OCI-LY3 (cell line): ENCODE measurements around the gene RPS6KA2.

Experiments used
- H2AFZ ChIP-seq: fragments of 200-600, 300-600 bp; shearing (Covaris generic); 2 replicates; pipeline ENCODE4 v1.6.0; 2014; ENCODE audit warnings: antibody characterized with exemption, low read depth, low read length
- H3K27ac ChIP-seq: fragments of 200-600, 300-600 bp; sonication (generic); 2 replicates; pipeline ENCODE4 v1.5.1; 2014; ENCODE audit warnings: mild to moderate bottlenecking, low read length, moderate library complexity, mixed read lengths
- H3K27me3 ChIP-seq: fragments of 200-600, 300-600 bp; sonication (generic); 2 replicates; pipeline ENCODE4 v1.6.1; 2014; ENCODE audit warnings: low read depth, low read length, mixed read lengths
- H3K36me3 ChIP-seq: fragments of 200-600, 300-600 bp; sonication (generic); replicated peaks from 2 replicates; pipeline ENCODE3; 2014; ENCODE audit warnings: low read depth, low read length, mixed read lengths
- H3K4me1 ChIP-seq: fragments of 300-600, 200-600 bp; sonication (generic); 2 replicates; pipeline ENCODE4 v1.6.1; 2014; ENCODE audit warnings: low read length, mixed read lengths
- H3K4me2 ChIP-seq: fragments of 200-600, 300-600 bp; sonication (generic); 2 replicates; pipeline ENCODE4 v1.6.1; 2014; ENCODE audit warnings: low read length, mixed read lengths
- H3K4me3 ChIP-seq: fragments of 300-600, 200-600 bp; sonication (generic); 2 replicates; pipeline ENCODE4 v1.5.1; 2014; ENCODE audit warnings: antibody characterized with exemption, mild to moderate bottlenecking, low read length, moderate library complexity
- H3K79me2 ChIP-seq: fragments of 300-600, 200-600 bp; shearing (Covaris generic); 2 replicates; pipeline ENCODE4 v1.6.1; 2014; ENCODE audit warnings: mild to moderate bottlenecking, low read length, mixed read lengths
- H3K9ac ChIP-seq: fragments of 300-600, 200-600 bp; shearing (Covaris generic); 2 replicates; pipeline ENCODE4 v1.6.0; 2014; ENCODE audit warnings: mild to moderate bottlenecking, low read length, moderate library complexity
- H3K9me3 ChIP-seq: fragments of 200-600, 300-600 bp; shearing (Covaris generic); 2 replicates; pipeline ENCODE4 v1.6.1; 2014; ENCODE audit warnings: low read length, mixed read lengths; ENCODE audit not compliant: insufficient read depth
- H4K20me1 ChIP-seq: fragments of 200-600, 300-600 bp; sonication (generic); 2 replicates; pipeline ENCODE4 v1.6.1; 2016; ENCODE audit warnings: low read length, mixed read lengths; ENCODE audit not compliant: insufficient read depth
- EZH2phosphoT487 ChIP-seq: fragments of 200-600 bp; shearing (Covaris generic); IDR thresholded peaks from 2 replicates; pipeline ENCODE4 v1.6.1; 2018; ENCODE audit warnings: antibody characterized with exemption, mixed run types, low read depth
- TF ChIP-seq, protein P1 (sequence below): fragments of 200-600, 300-600 bp; sonication (generic); IDR thresholded peaks from 2 replicates; pipeline ENCODE4 v1.5.1; 2014; ENCODE audit warnings: antibody characterized with exemption, low read length, low read depth

The RPS6KA2 gene

DNA sequence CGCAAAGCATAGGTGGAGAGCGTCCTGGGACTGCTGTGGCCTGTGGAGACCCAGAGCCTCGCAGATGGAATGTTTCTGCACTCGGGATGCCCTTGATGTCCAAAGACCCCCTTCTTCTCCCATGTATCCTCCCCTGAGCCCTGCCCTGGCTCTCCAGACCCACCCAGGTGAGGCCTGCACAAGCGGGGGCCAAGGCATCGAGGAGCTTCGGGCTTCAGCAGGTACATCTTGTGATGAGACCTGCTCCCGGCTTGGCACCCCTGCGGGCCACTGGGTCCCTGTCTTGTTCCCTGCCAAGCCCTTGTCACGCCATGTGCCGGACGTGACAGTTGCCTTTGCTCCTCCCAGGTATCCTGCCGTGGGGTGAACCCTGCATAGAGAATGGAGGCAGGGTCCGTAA, 125.8 kb downstream of the RPS6KA2 start:
- Histone ChIP-seq H3K36me3 (peaks cover 33% of the 10 kb centered on the region), H3K9me3 (peaks cover 15% of the 10 kb centered on the region), H3K27me3 (no peaks in the 10 kb centered on the region), H2AFZ (no peak overlapping the region), H4K20me1 (no peaks in the 10 kb centered on the region), H3K9ac (no peak overlapping the region), H3K4me3 (no peak overlapping the region), H3K27ac (no peak overlapping the region), H3K4me2 (no peak overlapping the region), H3K79me2 (no peaks in the 10 kb centered on the region), H3K4me1 (peaks cover 28% of the 10 kb centered on the region)
- TF ChIP-seq, protein P1, sequence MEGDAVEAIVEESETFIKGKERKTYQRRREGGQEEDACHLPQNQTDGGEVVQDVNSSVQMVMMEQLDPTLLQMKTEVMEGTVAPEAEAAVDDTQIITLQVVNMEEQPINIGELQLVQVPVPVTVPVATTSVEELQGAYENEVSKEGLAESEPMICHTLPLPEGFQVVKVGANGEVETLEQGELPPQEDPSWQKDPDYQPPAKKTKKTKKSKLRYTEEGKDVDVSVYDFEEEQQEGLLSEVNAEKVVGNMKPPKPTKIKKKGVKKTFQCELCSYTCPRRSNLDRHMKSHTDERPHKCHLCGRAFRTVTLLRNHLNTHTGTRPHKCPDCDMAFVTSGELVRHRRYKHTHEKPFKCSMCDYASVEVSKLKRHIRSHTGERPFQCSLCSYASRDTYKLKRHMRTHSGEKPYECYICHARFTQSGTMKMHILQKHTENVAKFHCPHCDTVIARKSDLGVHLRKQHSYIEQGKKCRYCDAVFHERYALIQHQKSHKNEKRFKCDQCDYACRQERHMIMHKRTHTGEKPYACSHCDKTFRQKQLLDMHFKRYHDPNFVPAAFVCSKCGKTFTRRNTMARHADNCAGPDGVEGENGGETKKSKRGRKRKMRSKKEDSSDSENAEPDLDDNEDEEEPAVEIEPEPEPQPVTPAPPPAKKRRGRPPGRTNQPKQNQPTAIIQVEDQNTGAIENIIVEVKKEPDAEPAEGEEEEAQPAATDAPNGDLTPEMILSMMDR: no peak
- TF ChIP-seq EZH2phosphoT487: no peak

DNA sequence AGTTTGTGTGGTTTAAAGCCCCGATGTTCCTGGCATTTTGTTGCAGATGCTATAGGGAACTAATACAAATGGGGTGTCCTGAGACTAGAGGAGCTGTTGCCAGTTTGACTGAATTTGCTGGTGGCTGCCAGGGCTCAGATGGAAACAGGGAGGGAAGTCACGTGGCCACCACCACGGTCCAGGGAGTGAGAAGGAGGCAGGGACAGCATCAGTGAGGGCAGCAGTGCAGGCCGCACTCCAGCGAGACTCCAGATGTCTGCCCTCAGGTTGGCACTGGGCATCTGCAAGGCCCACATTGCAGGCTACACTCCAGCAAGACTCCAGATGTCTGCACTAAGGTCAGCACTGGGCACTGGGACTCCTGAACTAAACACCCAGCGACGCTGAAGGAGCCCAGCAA, 126.8 kb downstream of the RPS6KA2 start:
- Histone ChIP-seq H3K9me3 (peaks cover 15% of the 10 kb centered on the region), H3K4me3 (peak overlapping the region; percentile 18; the same call in 1 of the 2 replicates), H3K9ac (no peak overlapping the region), H3K27ac (peak overlapping the region; percentile 93), H3K79me2 (no peaks in the 10 kb centered on the region), H3K27me3 (no peaks in the 10 kb centered on the region), H3K36me3 (peaks cover 33% of the 10 kb centered on the region), H3K4me2 (no peak overlapping the region; the same call in 1 of the 2 replicates), H3K4me1 (peaks cover 28% of the 10 kb centered on the region), H4K20me1 (no peaks in the 10 kb centered on the region), H2AFZ (no peak overlapping the region)
- no peak for TF ChIP-seq EZH2phosphoT487
- TF ChIP-seq, protein P1: no peak

DNA sequence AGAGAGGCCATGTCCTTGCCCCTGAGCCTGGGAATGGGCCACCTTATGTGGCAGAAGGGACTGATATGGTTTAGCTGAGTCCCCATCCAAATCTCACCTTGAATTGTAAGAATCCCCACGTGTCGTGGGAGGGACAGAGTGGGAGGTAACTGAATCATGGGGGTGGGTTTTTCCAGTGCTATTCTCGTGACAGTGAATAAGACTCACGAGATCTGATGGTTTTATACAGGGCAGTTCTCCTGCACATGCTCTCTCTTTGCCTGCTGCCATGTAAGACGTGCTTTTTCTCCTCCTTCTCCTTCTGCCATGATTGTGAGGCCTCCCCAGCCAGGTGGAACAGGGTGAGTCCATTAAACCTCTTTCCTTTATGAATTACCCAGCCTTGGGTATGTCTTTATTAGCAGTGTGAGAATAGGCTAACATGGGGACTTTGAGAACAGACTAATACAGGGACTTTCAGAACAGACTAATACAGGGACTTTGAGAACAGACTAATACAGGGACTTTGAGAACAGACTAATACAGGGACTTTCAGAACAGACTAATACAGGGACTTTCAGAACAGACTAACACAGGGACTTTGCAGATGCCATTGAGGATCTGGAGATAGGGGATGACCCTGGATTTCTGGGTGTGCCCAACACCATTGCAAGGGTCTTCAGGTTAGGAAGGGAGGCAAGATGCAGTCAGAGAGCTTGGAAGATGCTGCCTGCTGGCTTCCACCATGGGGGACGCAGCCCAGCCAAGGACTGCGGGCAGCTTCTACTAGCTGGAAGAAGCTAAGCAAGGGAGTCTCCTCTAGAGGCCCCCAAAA, 127.5 kb downstream of the RPS6KA2 start:
- H3K36me3 ChIP-seq: peaks cover 33% of the 10 kb centered on the region
- TF ChIP-seq EZH2phosphoT487: no peak
- no peaks in the 10 kb centered on the region for H3K79me2 ChIP-seq
- H3K9me3 ChIP-seq: peaks cover 15% of the 10 kb centered on the region
- peak overlapping the region; percentile 93 for H3K27ac ChIP-seq
- peak overlapping the region; percentile 18 for H3K4me3 ChIP-seq
- no peaks in the 10 kb centered on the region for H4K20me1 ChIP-seq
- no peaks in the 10 kb centered on the region for H3K27me3 ChIP-seq
- no peak overlapping the region for H2AFZ ChIP-seq
- peak overlapping the region; percentile 20; the same call in 1 of the 2 replicates for H3K4me2 ChIP-seq
- peaks cover 28% of the 10 kb centered on the region for H3K4me1 ChIP-seq
- no peak overlapping the region; the same call in 1 of the 2 replicates for H3K9ac ChIP-seq

DNA sequence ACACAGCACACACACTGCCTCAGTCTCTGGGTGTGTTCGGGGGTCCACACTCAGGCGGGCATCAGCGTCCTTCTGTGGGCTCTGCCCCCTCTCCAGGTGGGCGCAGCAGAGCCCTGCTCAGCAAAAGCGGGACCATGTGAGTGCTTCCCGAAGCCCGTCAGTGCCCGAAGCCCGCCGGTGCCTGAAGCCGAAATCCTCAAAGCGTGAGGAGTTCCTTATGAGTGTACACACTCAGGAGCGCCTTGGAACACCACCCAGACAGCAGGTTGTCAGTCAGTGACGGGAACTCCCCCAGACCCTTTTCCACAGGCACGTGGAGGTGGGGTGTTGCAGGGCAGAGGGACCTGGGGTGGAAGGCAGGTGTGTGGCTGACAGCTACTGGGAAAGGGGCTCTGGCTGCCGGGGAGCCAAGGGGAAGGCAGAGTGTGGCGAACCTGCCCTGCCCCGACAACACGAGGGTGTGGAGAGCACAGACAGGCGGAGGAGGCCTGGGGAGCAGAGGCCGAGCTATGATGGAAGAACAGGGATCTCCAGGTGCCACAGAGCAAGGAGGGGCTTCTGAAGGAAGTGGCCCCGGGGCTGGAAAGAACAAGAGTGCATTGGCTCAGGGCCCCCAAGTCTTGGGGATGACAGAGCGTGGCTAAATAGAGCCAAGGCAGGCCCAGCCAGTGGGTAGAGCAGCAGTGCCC, 128.2 kb downstream of the RPS6KA2 start:
- no peak overlapping the region; the same call in 1 of the 2 replicates for H3K4me3 ChIP-seq
- H3K4me2 ChIP-seq: peak overlapping the region; percentile 20; the same call in 1 of the 2 replicates
- no peak overlapping the region for H2AFZ ChIP-seq
- H3K27ac ChIP-seq: peak overlapping the region; percentile 93
- peaks cover 21% of the 10 kb centered on the region for H3K4me1 ChIP-seq
- H4K20me1 ChIP-seq: no peaks in the 10 kb centered on the region
- no peaks in the 10 kb centered on the region for H3K27me3 ChIP-seq
- peaks cover 15% of the 10 kb centered on the region for H3K9me3 ChIP-seq
- peaks cover 33% of the 10 kb centered on the region for H3K36me3 ChIP-seq
- TF ChIP-seq, protein P1: no peak
- TF ChIP-seq EZH2phosphoT487: no peak
- no peak overlapping the region; the same call in 1 of the 2 replicates for H3K9ac ChIP-seq
- no peaks in the 10 kb centered on the region for H3K79me2 ChIP-seq
